Stimulated activated CD4-positive, alpha-beta T cell treated with anti-CD3 and anti-CD28 coated beads, Interleukin-15, amount 100 ng/mL, for 48 hours (primary cell): ENCODE measurements around the gene CPEB1.
"Not testable (repeated sequence)": the region's sequence is repeated elsewhere in the genome, so short reads cannot be mapped to it uniquely, and the experiment has no call there.

Experiments
- DNase-seq, 2 donors: peaks; one replicate each; pipeline ENCODE4 v3.0.0-alpha.2; 2020; ENCODE audit warnings: low read depth in 2 of 2

Gene CPEB1

GRCh38 chr15:82649226-82649999 is 2.2 kb upstream of the CPEB1 start:
- DNase-seq, result no peak

- DNase-seq, result no peak
Observed at GRCh38 chr15:82648257-82649103, 1.3 kb upstream of the CPEB1 start.

GRCh38 chr15:82647835-82648256 is 683 bp upstream of the CPEB1 start:
- no peak for DNase-seq

GRCh38 chr15:82646250-82647044 is 716 bp downstream of the CPEB1 start:
- no peak for DNase-seq

- not testable (repeated sequence) for DNase-seq
Observed at GRCh38 chr15:82644967-82645852, 2.0 kb downstream of the CPEB1 start.

- no peak for DNase-seq
Observed at GRCh38 chr15:82643992-82644391, 3.2 kb downstream of the CPEB1 start.

GRCh38 chr15:82642656-82643055 is 4.5 kb downstream of the CPEB1 start:
- DNase-seq, result no peak

- DNase-seq, result no peak
Observed at GRCh38 chr15:82641129-82641798, 5.9 kb downstream of the CPEB1 start.

- no peak for DNase-seq
Observed at GRCh38 chr15:82640672-82641071, 6.5 kb downstream of the CPEB1 start.

GRCh38 chr15:82635798-82636197 is 11.4 kb downstream of the CPEB1 start:
- DNase-seq, result no peak

- DNase-seq, result no peak
Observed at GRCh38 chr15:82630033-82630432, 17.1 kb downstream of the CPEB1 start.

- no peak for DNase-seq
Observed at GRCh38 chr15:82625136-82625535, 22.0 kb downstream of the CPEB1 start.

- DNase-seq, result no peak
Observed at GRCh38 chr15:82624438-82624837, 22.7 kb downstream of the CPEB1 start.

GRCh38 chr15:82624008-82624407 is 23.2 kb downstream of the CPEB1 start:
- DNase-seq, result no peak

- no peak for DNase-seq
Observed at GRCh38 chr15:82621970-82622369, 25.2 kb downstream of the CPEB1 start.

GRCh38 chr15:82613747-82614146 is 33.4 kb downstream of the CPEB1 start:
- DNase-seq, result no peak

- no peak for DNase-seq
Observed at GRCh38 chr15:82611348-82611747, 35.8 kb downstream of the CPEB1 start.

- DNase-seq, result no peak
Observed at GRCh38 chr15:82602195-82602594, 45.0 kb downstream of the CPEB1 start.

- no peak for DNase-seq
Observed at GRCh38 chr15:82599862-82600261, 47.3 kb downstream of the CPEB1 start.

- DNase-seq, result no peak
Observed at GRCh38 chr15:82597815-82598214, 49.3 kb downstream of the CPEB1 start.

- DNase-seq, result no peak
Observed at GRCh38 chr15:82595766-82596165, 51.4 kb downstream of the CPEB1 start.
